HCEC 1CT (cell line): ENCODE results near the gene KIF1A.

Source experiments
- DNase-seq: peaks from one replicate; pipeline ENCODE4 v3.0.0-alpha.2; 2017

Gene KIF1A

GRCh38 chr2:240796543-240797499, 23.2 kb downstream of the KIF1A start:
- no peak for DNase-seq

- DNase-seq = no peak
Measured at GRCh38 chr2:240795916-240796510, 24.0 kb downstream of the KIF1A start.

GRCh38 chr2:240795454-240795853, 24.6 kb downstream of the KIF1A start:
- DNase-seq = no peak

- DNase-seq = no peak
Measured at GRCh38 chr2:240794178-240794721, 25.8 kb downstream of the KIF1A start.

GRCh38 chr2:240793313-240794177, 26.5 kb downstream of the KIF1A start:
- DNase-seq = no peak

DNA sequence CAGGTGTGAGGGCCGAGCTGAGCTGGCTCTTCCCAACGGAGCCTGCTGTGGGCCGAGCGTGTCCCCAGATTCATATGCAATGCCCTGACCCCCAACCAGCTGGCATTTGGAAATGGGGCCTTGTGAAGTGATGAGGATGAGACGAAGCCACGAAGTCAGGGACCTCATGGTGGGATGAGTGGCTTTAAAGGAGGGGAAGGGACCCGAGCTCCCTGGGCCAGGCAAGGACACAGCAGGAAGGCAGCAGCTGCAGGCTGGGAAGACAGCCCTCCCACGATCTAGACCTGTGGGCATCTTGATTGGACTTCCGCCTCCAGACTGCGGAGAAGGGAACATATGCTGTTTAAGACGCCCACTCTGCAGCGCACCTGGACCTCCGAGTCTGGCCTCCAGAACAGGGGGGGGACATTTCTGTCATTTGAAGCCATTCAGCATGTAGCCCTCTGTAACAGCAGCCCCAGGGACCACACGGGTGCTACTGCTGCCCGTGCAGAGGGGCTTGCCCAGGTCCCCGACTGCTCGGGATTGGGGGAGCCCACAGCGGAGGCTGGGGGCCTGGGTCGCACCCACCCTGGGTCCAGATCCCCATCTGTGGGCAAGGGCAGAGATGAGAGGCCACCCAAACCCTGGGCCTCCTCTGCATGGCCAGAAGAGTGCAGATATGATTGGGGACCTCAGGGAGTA, 27.2 kb downstream of the KIF1A start:
- DNase-seq = no peak

DNA sequence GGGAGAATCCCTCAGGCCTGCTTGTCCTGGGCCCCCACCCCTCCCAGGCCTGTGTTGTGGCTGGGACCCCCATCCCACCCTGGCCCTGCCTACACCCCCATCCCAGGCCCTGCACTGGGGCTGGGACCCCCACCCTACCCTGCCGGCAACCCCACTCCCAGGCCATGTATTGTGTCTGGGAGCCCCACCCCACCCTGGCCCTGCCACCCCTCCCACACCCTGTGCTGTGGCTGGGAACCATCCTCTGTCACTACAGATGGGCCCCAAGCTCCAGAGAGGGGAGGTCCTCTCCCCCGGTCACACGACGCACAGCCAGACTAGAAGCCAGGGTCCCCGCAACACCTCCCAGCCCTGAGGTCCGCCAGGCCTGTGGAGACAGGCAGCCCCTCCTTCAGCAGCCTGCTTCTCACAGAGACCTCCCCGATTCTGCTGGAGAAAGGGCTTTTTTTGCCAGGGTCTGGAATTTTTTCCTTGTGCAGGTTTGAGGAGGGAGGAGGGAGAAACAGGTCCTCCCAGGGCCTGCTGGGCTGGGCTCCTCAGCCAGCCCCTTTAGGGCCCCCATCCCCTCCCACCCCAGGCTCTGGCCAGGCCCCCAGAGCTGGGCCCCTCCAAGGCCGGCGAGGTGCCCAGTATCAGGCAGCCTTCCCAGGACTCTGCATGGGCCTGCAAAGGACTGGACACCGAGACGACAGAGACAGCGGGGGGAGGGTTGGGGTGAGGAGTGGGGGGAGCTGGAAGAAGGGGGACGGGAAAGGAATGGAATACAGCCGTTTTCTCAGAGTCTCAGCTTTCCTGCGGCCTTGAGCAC, 28.0 kb downstream of the KIF1A start:
- no peak for DNase-seq

DNA sequence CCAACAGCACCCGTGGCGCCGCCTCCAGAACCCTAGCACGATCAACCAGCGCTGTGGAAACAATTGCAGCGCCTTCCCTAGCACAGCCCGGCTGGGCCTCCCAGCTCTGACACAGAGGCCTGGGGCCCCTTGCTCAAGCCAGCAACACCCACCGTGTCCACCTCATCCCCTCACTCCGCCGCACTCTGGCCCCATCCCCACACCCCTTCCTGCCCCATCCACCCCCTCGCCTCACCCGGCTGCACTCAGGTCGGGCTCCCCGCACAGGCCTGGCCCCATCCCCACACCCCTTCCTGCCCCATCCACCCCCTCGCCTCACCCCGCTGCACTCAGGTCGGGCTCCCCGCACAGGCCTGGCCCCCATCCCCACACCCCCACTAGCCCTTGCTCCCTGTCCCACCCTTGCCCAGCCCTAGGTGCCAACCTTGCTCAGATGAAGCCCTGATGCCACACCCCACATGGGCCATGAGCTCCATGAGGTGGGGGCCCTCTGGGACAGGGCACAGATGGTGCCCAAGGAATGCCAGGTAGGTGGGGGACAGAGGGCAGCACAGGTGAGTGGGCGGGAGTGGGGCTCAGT, 28.7 kb downstream of the KIF1A start:
- DNase-seq = no peak

DNA sequence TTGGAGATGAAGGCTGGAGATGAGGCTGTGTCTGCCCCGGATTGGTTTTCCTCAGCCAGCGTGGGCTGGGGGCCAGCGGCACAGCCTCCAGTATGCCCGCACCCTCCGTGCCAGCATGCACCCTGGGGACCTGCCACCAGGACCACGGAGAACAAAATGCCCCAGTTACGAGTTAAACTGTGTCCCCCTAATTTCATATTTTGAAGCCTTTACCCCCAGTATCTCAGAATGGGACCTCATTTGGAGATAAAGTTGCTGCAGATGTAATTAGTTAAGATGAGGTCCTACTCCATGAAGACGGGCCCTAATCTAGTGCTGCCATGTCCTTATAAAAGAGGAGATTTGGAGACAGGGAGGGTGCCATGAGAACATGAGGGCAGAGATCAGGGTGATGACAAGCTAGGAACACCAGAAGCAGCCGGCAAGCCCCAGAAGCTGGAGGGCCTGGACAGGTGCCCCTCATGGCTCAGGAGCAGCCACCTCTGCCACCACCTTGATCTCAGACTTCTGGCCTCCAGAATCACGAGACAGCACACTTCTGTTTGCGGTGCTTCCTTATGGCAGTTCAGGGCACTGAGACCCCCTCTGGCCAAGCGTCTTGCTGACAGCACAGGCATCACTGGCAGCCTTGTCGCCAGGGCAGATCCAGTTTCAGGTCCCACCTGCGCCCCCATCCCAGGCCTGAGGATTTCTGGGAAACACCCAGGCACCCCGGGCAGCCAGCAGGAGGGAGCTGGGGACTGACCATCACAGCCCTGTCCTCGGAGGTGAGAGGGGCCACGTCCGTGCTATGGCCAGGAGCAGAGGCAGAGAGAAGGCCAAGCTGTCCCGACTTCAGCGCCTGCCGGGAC, 29.4 kb downstream of the KIF1A start:
- no peak for DNase-seq

GRCh38 chr2:240789501-240790369, 30.3 kb downstream of the KIF1A start:
- no peak for DNase-seq

DNA sequence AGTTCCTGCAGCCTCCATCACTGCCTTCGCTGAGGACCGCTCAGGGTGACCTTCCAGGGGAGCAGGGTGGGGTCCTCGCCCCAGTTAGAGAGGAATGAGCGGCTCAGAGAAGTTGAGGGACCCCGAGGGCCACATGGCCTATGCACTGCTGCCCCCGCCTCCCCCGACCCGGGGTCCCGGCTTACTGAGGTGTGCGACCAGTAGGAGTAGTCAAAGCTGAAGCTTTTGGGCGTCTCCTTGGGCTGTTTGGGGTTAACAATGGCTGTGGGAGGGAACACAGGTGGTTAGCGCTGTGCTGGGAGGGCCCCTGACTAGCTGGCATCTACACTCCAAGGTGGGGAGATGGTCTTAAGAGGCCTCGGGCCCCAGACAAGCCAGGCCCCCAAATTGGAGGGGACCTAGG, 31.0 kb downstream of the KIF1A start:
- no peak for DNase-seq

DNA sequence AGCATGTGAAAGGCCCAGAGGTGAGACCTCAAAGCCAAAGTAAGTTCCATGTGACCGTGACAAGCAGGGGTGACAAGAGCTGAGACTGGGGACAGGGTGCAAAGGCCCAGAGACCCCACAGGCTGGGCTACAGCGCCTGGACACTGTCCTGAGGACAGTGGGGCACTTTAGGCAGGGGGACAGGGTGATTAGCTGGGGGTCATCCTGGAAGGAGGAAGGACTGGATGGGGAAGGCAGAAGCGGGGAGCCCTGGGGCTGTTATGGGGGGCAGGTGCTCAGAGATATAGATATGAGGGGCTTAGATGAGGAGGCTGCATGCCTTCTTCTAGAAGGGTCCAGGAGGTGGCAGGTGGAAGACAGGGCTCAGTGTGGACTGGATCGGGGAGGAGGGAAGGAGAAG, 31.5 kb downstream of the KIF1A start:
- no peak for DNase-seq

DNA sequence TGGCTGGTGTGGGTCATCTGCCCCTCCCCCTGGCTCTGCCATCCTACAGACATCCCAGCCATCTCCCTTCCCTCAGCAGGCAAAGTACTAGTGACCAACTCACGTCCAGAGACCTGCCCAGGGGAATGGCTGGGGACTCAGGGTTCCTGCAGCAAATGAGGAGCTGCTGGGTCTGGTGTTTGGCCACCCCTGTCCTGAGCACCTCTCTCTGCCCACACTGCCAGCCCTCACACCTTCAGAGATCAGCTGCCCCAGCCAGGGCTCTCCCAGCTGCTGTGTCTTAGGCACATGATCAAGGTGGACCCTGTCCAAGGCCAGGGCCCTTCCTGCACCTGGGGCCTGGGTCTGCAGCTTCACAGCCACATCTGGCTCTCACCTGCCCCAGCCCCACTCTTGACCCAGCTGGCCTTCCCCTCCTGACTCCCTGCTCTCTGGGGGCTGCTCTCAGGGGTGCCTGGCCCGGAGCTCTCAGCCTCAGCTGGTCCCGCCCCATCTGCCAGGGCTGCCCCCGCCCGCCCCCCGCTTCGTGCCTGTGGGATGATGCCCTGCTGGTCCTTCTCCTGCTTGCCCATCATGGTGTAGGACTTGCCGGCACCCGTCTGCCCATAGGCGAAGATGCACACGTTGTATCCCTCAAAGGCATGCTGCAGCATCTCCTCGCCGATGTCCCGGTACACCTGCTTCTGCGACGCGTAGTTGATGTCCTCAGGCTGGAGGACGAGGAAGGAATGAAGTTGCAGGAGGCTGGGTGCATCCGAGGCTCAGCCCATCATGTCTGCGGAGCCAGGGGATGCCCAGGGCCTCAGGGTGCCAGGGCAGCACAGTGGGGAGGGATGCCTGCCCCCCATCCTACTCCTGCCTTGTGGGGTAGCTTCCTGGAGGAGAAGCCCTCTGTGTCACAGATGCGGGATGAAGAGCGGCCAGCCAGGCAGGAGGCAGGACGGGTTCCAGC, 32.2 kb downstream of the KIF1A start:
- DNase-seq = no peak

DNA sequence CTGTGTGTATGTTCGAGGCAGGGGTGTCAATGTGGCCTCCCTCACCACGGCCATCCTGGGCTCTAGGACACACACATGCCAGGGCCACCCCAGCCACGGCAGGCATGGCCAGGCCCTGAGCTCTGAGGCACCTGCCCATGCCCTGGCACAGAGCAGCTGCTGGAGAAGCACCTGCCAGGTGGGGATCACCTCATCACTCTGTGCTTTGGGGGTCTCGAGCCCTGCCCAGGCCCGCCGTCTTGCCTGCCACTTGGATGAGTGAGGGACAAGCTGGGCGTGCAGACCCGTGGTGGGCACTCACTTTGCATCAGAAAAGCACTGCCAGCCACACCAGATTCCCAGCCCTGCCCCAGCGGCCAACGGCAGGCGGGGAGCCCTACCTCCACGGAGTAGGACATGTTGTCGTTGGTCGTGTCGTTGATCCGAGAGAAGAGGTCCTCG, 33.1 kb downstream of the KIF1A start:
- no peak for DNase-seq

DNA sequence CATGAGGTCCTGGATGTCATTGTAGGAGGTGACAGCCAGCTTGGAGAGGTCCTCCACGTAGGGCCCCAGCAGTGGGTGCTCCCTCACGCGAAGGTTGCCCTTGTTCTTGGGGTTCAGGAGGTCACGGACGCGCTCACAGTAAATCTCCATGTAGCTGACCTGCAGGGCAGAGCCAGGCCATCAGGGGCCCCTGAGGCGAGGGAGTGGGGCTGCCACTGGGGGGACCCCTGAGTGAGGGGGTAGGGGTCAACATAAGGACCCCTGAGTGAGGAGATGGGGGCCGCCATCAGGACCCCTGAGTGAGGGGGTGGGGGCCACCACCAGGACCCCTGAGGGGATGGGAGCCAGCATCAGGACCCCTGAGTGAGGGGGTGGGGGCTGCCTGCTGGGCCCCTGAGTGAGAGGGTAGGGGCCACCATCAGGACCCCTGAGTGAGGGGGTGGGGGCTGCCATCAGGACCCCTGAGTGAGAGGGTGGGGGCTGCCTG, 33.6 kb downstream of the KIF1A start:
- no peak for DNase-seq

- no peak for DNase-seq
Measured at GRCh38 chr2:240785424-240786335, 34.3 kb downstream of the KIF1A start.
